ENCODE results near the gene ENGASE. TPM values are rescaled to one million over a fixed set of nuclear protein-coding genes. Genes with fewer than 3 reads are reported as not detected.

ENGASE gene
- polyA plus RNA-seq, 1 donor from 2014 or later: 6.4 TPM

DNA sequence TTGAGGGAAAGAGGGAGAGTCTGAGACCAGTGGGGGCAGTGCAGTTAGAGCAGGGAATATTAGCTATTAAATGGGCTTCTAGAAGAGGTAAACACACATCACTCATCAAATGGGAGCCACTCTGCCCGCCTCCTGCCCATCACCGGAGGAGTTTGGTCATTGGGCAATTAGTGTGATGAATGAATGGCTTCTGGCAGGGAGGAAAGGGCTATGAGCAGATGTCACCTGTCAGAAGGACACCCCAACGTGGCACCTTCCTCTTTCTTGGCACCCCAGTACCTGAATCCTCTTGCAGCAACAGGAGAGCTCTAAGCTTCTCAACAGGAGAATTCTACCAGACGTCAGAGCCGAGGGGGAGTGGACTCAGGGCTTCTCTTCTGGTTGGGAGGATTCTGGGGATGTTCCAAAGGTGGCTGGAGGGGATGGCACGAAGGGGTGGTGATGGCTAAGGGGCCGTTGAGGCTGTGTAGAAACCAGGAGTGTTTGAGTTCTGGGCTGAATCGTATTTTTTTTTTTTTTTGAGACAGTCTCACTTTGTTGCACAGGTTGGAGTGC, 39.6 kb upstream of the ENGASE start:
- Mint-ChIP-seq H3K4me3 (no peak overlapping the region), H3K9me3 (no peaks in the 10 kb centered on the region), H3K4me1 (peaks cover 0 to 3% (median 0%) of the 10 kb centered on the region in 3 donors), H3K27ac (no peak overlapping the region), H3K27me3 (peaks cover 24% of the 10 kb centered on the region), H3K36me3 (peaks cover 3% of the 10 kb centered on the region)

GRCh38 chr17:79035686-79036085, 38.9 kb upstream of the ENGASE start:
- no peaks in the 10 kb centered on the region for H3K9me3 Mint-ChIP-seq
- no peak overlapping the region for H3K27ac Mint-ChIP-seq

DNA sequence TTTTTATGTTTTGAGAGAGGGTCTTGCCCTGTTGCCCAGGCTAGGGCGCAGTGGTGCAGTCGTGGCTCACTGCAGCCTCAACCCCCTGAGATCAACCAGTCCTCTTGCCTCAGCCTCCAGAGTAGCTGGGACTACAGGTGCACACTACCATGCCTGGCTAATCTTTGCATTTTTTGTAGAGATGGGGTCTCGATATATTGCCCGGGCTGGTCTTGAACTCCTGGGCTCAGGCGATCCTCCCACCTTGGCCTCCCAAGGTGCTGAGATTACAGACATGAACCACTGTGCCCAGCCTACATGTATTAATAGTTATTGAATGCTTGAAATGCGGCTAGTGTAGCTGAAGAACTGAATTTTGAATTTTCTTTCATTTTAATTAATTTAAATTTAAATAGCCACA, 38.4 kb upstream of the ENGASE start:
- H3K27ac Mint-ChIP-seq: no peak overlapping the region

More at GRCh38 chr17:79035686-79036085, 38.9 kb upstream of the ENGASE start:
- peaks cover 21% of the 10 kb centered on the region for H3K27me3 Mint-ChIP-seq
- peaks cover 0 to 3% (median 0%) of the 10 kb centered on the region in 3 donors for H3K4me1 Mint-ChIP-seq
- H3K36me3 Mint-ChIP-seq: peaks cover 3% of the 10 kb centered on the region
- H3K4me3 Mint-ChIP-seq: no peak overlapping the region

DNA sequence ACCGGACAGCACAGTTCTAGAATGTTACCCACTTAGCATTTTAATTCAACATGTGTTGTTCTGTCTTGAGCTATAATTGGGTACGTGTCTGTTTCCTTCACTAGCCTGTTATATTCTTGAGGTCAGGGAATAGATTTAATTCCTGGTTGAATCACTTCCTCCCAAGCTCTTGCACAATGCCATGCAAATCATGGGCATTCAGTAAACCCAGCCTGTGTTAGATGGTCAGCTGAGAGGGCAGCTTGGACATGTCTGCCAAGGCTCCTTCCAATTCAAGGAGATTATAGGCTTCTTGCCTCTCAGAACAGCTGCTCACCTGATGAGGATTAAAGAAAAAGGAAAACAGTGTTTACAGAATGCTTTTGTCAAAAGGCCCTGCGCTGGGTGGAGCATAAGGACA, 38.0 kb upstream of the ENGASE start:
- H3K9me3 Mint-ChIP-seq: no peaks in the 10 kb centered on the region
- H3K36me3 Mint-ChIP-seq: peaks cover 3% of the 10 kb centered on the region
- peaks cover 17% of the 10 kb centered on the region for H3K27me3 Mint-ChIP-seq
- peaks cover 0 to 2% (median 0%) of the 10 kb centered on the region in 3 donors for H3K4me1 Mint-ChIP-seq
- H3K4me3 Mint-ChIP-seq: no peak overlapping the region
- no peak overlapping the region for H3K27ac Mint-ChIP-seq

More for the DNA sequence above, 38.4 kb upstream of the ENGASE start:
- no peak overlapping the region for H3K4me3 Mint-ChIP-seq
- H3K9me3 Mint-ChIP-seq: no peaks in the 10 kb centered on the region
- peaks cover 19% of the 10 kb centered on the region for H3K27me3 Mint-ChIP-seq
- H3K36me3 Mint-ChIP-seq: peaks cover 3% of the 10 kb centered on the region
- H3K4me1 Mint-ChIP-seq: peaks cover 0 to 3% (median 0%) of the 10 kb centered on the region in 3 donors

DNA sequence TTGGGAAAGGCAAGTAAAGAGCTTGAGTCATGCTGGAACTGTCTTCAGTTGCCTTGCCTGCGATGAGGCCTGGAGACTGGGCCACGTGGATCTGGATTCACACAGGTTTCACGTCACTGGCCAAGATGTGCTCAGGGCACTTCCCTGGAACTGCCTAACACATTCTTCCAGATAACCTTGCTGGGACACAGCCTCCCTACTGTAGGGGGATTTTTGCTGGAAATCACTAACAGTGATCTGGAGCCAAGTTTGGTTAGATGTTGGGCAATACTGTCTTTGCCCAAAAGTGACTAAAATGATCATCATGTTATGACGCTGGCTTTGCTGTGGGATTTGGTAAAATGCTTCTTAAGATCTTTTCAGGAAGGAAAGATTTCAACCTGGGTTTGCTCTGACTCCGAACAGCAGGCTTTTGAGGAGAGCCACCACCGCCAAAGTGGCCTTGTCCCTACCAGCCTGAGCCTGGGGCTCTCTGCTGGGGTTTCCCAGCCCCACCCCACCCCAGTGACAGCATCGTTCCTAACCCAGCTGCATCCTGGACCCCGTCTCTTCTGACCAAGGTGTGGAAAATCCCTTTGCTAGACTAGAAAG, 36.0 kb upstream of the ENGASE start:
- Mint-ChIP-seq H3K27ac (no peak overlapping the region), H3K4me1 (peaks cover 0 to 3% (median 0%) of the 10 kb centered on the region in 3 donors), H3K36me3 (no peaks in the 10 kb centered on the region), H3K27me3 (peaks cover 8% of the 10 kb centered on the region), H3K4me3 (no peak overlapping the region), H3K9me3 (no peaks in the 10 kb centered on the region)

- Mint-ChIP-seq H3K36me3 (no peaks in the 10 kb centered on the region), H3K4me3 (no peak overlapping the region), H3K27ac (no peak overlapping the region), H3K27me3 (peaks cover 8% of the 10 kb centered on the region), H3K9me3 (no peaks in the 10 kb centered on the region), H3K4me1 (peaks cover 0 to 3% (median 0%) of the 10 kb centered on the region in 3 donors)
These were observed 35.5 kb upstream of the ENGASE start for GRCh38 chr17:79039171-79039570.

DNA sequence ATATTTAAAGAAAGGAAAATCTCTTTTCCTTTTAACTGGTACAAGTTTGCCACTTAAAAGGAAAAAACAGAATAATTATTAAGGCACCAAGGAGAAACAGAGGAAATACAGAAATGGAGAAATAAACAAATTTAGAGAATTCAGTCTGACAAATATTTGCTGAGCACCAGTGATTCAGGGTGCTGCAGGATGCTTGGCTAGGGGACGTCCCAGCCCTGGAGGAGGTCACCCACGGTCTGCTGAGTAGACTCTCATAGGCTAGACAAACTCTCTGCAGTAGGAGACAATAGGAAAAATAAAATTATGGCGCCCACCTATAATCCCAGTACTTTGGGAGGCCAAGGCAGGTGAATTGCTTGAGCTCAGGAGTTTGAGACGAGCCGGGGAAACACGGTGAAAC, 34.7 kb upstream of the ENGASE start:
- H3K36me3 Mint-ChIP-seq: no peaks in the 10 kb centered on the region
- H3K27ac Mint-ChIP-seq: no peak overlapping the region
- peaks cover 0 to 3% (median 0%) of the 10 kb centered on the region in 3 donors for H3K4me1 Mint-ChIP-seq
- peaks cover 9% of the 10 kb centered on the region for H3K27me3 Mint-ChIP-seq
- no peaks in the 10 kb centered on the region for H3K9me3 Mint-ChIP-seq
- H3K4me3 Mint-ChIP-seq: no peak overlapping the region

- Mint-ChIP-seq H3K4me1 (peaks cover 0 to 3% (median 0%) of the 10 kb centered on the region in 3 donors), H3K27ac (no peak overlapping the region), H3K9me3 (no peaks in the 10 kb centered on the region), H3K4me3 (no peak overlapping the region), H3K36me3 (no peaks in the 10 kb centered on the region), H3K27me3 (peaks cover 10% of the 10 kb centered on the region)
These were observed 33.5 kb upstream of the ENGASE start for GRCh38 chr17:79041041-79041570.

DNA sequence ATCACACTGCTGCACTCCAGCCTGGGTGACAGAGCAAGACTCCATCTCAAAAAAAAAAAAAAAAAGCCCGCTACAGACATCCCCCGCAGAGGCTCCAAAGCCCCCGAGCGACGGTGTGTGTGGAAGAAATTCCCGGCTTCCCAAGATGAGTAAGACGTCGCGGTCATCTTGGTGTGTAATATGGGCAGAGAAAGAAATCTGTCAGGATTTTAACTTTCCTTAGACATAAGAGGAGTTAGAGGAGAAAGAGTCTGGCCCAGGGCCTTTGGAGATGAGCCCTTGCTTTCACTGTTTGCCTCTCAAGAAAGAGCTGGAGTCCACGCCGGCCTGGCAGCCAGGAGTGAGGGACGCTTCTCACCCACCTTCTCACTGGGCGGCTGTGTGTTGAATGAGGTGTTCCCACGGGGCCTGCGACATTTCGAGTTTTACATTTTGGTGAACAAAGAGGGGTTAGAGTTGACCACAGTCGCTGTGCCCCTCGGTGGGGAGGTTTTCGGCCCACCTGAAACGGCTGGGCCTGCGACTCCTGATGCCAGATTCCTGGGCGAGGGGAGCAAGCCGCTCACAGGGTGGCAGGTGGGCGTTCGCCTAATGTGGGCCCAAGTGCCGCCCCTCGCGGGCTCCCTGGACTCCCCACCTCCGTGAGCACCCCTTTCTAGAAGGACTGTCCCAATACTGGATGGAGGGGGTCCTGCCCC, 32.8 kb upstream of the ENGASE start:
- Mint-ChIP-seq H3K4me3 (no peak overlapping the region), H3K36me3 (no peaks in the 10 kb centered on the region), H3K27me3 (peaks cover 14% of the 10 kb centered on the region), H3K9me3 (no peaks in the 10 kb centered on the region), H3K4me1 (peaks cover 0 to 3% (median 0%) of the 10 kb centered on the region in 3 donors), H3K27ac (no peak overlapping the region)

DNA sequence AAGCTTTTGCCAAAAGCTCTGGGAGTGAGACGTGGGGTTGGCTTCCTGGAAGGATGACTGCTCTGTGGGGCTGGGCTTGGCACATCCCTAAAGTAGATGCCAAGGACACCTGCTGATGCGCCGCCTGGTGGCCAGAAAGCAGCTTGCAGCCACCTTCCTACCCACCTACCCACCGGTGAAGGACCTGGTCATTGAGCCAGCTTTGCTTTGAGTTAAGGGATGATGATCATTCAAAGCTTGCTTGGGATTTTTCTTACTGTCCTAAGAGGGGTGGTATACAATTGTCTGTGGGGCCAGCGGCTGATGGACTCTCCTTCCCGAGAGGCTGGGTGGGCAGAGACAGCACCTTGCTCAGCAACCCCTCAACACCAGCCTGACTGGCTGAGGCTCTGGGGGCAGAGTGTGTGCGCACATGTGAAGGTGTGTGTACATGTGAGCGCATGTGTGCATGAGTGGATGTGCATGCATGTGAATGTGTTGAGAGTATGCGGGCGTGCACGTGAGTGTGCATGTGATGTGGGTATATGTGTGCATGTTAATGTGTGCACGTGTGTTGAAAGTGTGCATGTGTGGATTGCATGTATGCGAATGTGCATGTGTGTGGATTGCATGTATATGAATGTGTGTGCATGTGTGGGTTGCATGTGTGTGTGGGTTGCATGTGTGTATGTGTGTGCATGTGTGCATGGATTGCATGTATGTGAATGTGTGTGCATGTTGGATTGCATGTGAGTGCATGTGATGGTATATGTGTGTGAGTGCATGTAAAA, 32.0 kb upstream of the ENGASE start:
- Mint-ChIP-seq H3K4me1 (peaks cover 0 to 3% (median 0%) of the 10 kb centered on the region in 3 donors), H3K36me3 (no peaks in the 10 kb centered on the region), H3K4me3 (no peak overlapping the region), H3K27ac (peak overlapping the region in 1 of 3 donors; percentile 61), H3K27me3 (peaks cover 14% of the 10 kb centered on the region), H3K9me3 (no peaks in the 10 kb centered on the region)

DNA sequence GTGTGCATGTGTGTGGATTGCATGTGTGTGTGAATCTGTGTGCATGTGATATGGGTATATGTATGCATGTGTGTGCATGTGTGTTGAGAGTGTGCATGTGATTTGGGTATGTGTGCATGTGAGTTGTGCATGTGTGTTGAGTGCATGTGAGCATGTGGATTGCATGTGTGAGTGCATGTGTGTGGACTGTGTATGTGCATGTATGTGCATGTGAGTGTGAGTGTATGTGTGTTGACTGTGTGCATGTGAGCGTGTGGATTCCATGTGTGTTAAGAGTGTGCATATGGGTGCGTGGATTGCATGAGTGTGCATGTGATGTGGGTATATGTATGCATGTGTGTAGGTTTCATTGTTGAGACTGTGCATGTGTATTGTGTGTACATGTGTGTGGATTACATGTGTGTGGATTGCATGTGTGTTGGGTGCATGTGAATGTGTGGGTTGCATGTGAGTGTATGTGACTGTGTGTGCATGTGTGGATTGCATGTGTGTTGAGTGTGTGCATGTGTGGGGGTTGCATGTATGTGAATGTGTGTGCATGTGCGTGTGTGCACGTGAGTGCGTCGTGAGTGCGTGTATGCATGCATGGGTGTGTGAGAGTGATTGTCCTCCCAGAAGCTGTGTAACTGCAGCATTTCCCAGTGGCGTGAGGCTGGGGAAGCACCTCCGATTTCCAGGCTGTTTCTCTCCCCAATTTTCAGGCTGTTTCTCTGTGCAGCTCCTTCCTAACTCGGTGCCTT, 31.3 kb upstream of the ENGASE start:
- Mint-ChIP-seq H3K27me3 (peaks cover 12% of the 10 kb centered on the region), H3K4me1 (peaks cover 0 to 3% (median 0%) of the 10 kb centered on the region in 3 donors), H3K27ac (peak overlapping the region in 1 of 3 donors; percentile 61), H3K9me3 (no peaks in the 10 kb centered on the region), H3K36me3 (no peaks in the 10 kb centered on the region), H3K4me3 (no peak overlapping the region)

DNA sequence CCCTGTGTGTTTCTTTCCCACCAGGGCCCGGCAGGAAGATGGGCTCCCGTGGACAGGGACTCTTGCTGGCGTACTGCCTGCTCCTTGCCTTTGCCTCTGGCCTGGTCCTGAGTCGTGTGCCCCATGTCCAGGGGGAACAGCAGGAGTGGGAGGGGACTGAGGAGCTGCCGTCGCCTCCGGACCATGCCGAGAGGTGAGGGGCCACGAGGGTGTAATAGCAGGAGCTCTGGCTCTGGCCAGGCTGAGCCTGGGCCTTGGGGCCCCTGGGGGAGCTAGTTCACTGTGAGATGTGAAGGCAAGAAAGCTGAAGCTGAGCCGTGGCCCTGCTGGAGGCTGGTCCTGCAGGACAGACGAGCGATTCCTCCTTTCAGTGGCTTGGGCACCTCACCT, 30.7 kb upstream of the ENGASE start:
- Mint-ChIP-seq H3K36me3 (no peaks in the 10 kb centered on the region), H3K4me3 (no peak overlapping the region), H3K4me1 (peaks cover 0 to 3% (median 0%) of the 10 kb centered on the region in 3 donors), H3K27me3 (peaks cover 11% of the 10 kb centered on the region), H3K9me3 (no peaks in the 10 kb centered on the region), H3K27ac (no peak overlapping the region)

- Mint-ChIP-seq H3K4me3 (no peak overlapping the region), H3K36me3 (no peaks in the 10 kb centered on the region), H3K27ac (no peak overlapping the region), H3K4me1 (peaks cover 0 to 3% (median 0%) of the 10 kb centered on the region in 3 donors), H3K27me3 (peaks cover 12% of the 10 kb centered on the region), H3K9me3 (no peaks in the 10 kb centered on the region)
These were observed 30.2 kb upstream of the ENGASE start for GRCh38 chr17:79044462-79044861.

DNA sequence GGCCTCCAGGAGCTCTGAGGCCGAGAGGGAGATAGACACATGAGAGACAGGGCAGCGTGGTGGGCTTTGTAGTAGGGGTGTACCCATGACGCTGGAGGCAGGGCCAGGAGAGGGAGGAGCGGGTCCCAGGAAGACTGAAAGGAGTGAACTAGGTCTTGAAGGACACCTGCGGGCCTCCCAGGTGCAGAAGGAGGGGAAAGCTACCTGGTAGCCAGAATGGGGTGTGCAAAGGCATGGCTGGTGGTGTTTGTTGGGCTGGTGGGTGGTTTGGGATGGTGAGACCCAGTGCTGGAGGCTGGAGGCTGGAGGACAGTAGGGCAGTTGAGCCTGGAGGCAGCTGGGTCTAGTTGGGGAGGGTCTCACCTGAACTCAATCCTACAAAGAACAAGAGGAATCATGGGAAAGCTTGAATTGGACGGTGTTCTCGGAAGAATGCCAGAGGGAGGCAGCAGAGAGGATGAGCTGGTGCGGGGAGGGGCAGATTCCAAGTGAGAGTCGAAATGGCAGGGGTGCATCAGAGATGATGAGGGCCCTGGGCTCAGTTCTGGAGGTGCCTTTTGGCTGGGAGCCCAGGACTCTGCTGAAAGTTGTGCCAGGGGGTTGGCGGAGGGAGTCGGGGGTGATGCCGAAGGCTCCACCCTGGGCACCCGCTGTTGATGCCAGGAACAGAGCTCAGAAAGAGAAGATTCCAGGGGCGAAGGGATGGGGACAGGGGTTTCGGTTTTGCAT, 29.5 kb upstream of the ENGASE start:
- Mint-ChIP-seq H3K36me3 (no peaks in the 10 kb centered on the region), H3K9me3 (no peaks in the 10 kb centered on the region), H3K4me1 (peaks cover 0 to 3% (median 0%) of the 10 kb centered on the region in 3 donors), H3K27ac (no peak overlapping the region), H3K4me3 (no peak overlapping the region), H3K27me3 (peaks cover 12% of the 10 kb centered on the region)

Data from IgD-negative memory B cell (primary cell).